ENCODE measurements around the gene CIRBP. TPM values are rescaled to one million over a fixed set of nuclear protein-coding genes. Genes with fewer than 3 reads are reported as not detected.

The CIRBP gene
- total and polyA plus RNA-seq, 7 donors, result 137 to 591 (median 296) TPM

DNA sequence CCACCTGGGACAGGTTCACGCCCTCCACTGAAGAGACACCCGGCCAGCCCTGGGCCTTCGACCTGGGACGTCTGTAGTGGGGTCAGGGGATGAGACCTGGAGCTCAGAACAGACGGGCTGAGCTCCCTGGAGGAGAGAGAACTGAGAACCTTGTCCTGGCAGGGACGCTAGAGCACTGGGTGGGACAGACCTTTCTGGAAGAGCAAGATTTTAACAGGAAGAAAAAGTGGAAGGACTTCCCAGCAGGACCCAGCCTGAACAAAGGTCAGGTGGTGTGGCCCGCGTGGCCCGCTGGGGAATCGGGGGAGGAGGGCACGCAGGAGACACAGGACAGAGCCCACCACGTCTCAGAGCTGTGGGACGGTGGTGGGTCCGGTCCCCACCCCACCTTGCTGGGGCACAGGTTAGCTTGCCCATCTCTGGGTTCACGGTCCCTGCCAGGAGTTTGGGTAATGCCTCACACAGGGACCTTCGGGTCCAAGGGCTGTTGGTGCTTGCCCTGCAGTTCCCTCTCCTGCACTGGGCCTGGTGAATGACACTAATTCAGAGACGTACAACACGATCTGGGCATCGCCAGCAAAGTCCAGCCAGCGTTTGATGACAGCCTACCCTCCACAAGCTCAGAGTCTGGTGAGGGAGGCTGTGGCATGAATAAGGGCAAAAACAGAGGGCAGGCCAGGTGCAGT, 15.3 kb downstream of the CIRBP start:
- WGBS, 3 donors, result 72 to 85% (median 75%) methylated on average over 20 of the region's 20 CpGs
- no peak overlapping the region for H3K27ac ChIP-seq
- no peak for ATAC-seq
- peaks cover 0 to 14% of the 10 kb centered on the region in 2 donors for H3K36me3 ChIP-seq (ENCODE audit: insufficient read depth in 1 of 2, low read depth in 1 of 2)
- H3K4me3 ChIP-seq, result no peak overlapping the region
- DNase-seq, result no peak
- no peaks in the 10 kb centered on the region for H3K9me3 ChIP-seq
- peaks cover 0 to 49% (median 31%) of the 10 kb centered on the region in 3 donors for H3K27me3 ChIP-seq (ENCODE audit: insufficient read depth in 3 of 3, low read length in 2 of 3)
- H3K4me1 ChIP-seq, result peaks cover 5% of the 10 kb centered on the region
- TF ChIP-seq, protein P1, sequence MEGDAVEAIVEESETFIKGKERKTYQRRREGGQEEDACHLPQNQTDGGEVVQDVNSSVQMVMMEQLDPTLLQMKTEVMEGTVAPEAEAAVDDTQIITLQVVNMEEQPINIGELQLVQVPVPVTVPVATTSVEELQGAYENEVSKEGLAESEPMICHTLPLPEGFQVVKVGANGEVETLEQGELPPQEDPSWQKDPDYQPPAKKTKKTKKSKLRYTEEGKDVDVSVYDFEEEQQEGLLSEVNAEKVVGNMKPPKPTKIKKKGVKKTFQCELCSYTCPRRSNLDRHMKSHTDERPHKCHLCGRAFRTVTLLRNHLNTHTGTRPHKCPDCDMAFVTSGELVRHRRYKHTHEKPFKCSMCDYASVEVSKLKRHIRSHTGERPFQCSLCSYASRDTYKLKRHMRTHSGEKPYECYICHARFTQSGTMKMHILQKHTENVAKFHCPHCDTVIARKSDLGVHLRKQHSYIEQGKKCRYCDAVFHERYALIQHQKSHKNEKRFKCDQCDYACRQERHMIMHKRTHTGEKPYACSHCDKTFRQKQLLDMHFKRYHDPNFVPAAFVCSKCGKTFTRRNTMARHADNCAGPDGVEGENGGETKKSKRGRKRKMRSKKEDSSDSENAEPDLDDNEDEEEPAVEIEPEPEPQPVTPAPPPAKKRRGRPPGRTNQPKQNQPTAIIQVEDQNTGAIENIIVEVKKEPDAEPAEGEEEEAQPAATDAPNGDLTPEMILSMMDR (IDR thresholded peaks at IDR 0.05), result no peak
- intact Hi-C loops (cut with DNase I), result loop anchor here (5.0 to 10.0 kb wide), 3 partner anchors 160 to 240 kb away; partner anchors contain the start of genes ADAMTSL5 (in 1 of the 2) and PLK5 (in 1 of the 2)

DNA sequence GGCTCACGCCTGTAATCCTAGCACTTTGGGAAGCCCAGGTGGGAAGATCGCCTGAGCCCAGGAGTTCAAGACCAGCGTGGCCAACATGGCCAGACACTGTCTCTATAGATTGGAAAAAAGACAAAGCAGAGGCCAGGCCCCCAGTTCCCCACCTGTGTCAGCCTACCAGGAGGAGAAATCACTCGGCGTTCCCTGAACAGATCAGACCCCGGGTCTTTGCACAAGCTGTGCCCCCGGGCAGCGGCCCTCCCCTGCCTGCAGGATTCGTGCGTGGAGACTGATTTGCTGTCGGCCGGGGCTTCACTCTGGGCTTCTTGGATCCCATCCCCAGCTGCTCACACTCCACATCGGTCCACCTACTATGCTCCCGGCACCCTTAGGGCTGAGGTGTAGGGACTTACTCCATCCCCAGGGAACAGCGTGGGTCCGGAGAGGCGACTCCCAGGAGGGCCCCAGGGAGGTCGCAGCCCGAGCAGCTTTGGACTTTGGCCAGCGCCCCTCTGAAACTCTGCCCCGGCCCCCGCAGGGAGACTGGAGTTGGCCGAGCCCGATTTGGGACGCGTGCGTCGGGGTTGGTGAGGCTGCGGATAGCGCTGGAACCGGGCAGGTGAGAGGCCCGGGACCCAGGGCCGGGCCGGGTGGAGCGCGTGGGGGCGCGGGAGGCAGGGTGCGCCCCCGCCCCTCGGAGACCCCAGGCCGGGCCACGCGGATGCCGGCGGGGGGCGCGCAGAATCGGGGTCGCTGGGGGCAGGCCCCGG, 16.0 kb downstream of the CIRBP start:
- ATAC-seq (no peak), DNase-seq (no peak)
- Histone ChIP-seq H3K27ac (no peak overlapping the region), H3K4me3 (no peak overlapping the region), H3K36me3 (ENCODE audit: insufficient read depth in 1 of 2, low read depth in 1 of 2) (peaks cover 0 to 7% of the 10 kb centered on the region in 2 donors), H3K27me3 (ENCODE audit: insufficient read depth in 3 of 3, low read length in 2 of 3) (peaks cover 0 to 57% (median 31%) of the 10 kb centered on the region in 3 donors), H3K9me3 (no peaks in the 10 kb centered on the region), H3K4me1 (peaks cover 5% of the 10 kb centered on the region)
- intact Hi-C loops (cut with DNase I), result loop anchor here (5.0 to 10.0 kb wide), 3 partner anchors 160 to 240 kb away; partner anchors contain the start of genes ADAMTSL5 (in 1 of the 2) and PLK5 (in 1 of the 2)
- TF ChIP-seq, protein P1 (IDR thresholded peaks at IDR 0.05), result no peak
- WGBS, 3 donors, result 16 to 37% (median 22%) methylated on average over 26 to 51 of the region's 51 CpGs

DNA sequence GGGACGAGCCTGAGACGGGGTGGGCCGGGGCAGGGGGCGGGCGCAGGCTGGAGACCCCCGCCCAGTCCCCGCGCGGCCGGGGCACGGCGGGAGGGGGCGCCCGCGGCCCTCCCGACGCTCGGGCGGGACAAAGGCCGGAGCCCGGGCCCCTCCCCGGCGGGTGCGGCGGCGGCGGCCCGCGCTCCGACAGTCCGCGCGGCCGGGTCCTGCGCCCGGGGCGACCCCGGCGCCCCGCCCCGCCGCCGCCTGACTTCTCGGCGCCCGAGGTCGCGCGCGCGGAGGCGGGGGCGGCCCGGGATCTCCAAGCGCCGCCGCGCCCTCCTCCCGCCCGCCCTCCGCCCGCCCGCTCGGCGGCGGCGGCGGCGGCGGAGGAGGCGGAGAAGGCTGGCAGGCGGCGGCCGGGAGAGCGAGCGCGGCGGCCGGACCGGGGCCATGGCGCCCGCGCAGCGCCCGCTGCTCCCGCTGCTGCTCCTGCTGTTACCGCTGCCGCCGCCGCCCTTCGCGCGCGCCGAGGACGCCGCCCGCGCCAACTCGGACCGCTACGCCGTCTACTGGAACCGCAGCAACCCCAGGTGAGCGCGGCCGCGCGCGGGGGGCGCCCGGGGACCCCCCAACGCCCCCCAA, 16.7 kb downstream of the CIRBP start, which contains the start of gene EFNA2:
Gene EFNA2 (plus strand): TSS at position 137 of the 624 bp plus-strand sequence. CDS start 296 bp downstream, at position 433.
- whole genome bisulfite sequencing, 3 donors, result 0 to 1% (median 0%) methylated on average over 10 to 113 of the region's 113 CpGs
- Histone ChIP-seq H3K27me3 (ENCODE audit: insufficient read depth in 3 of 3, low read length in 2 of 3) (peaks cover 0 to 60% (median 31%) of the 10 kb centered on the region in 3 donors), H3K4me1 (peaks cover 5% of the 10 kb centered on the region), H3K4me3 (no peak within 1 kb of the TSS), H3K36me3 (ENCODE audit: insufficient read depth in 1 of 2, low read depth in 1 of 2) (peaks cover 0 to under 1% of the 10 kb centered on the region in 2 donors), H3K9me3 (no peaks in the 10 kb centered on the region), H3K27ac (no peak within 1 kb of the TSS)
- DNase-seq (no peak), ATAC-seq (no peak)
- TF ChIP-seq, protein P1 (IDR thresholded peaks at IDR 0.05), result no peak
- intact Hi-C loops (cut with DNase I), result loop anchor here (10.0 kb wide), 2 partner anchors 159 to 239 kb away; partner anchors contain the start of gene PLK5 (in 1 of the 2)

DNA sequence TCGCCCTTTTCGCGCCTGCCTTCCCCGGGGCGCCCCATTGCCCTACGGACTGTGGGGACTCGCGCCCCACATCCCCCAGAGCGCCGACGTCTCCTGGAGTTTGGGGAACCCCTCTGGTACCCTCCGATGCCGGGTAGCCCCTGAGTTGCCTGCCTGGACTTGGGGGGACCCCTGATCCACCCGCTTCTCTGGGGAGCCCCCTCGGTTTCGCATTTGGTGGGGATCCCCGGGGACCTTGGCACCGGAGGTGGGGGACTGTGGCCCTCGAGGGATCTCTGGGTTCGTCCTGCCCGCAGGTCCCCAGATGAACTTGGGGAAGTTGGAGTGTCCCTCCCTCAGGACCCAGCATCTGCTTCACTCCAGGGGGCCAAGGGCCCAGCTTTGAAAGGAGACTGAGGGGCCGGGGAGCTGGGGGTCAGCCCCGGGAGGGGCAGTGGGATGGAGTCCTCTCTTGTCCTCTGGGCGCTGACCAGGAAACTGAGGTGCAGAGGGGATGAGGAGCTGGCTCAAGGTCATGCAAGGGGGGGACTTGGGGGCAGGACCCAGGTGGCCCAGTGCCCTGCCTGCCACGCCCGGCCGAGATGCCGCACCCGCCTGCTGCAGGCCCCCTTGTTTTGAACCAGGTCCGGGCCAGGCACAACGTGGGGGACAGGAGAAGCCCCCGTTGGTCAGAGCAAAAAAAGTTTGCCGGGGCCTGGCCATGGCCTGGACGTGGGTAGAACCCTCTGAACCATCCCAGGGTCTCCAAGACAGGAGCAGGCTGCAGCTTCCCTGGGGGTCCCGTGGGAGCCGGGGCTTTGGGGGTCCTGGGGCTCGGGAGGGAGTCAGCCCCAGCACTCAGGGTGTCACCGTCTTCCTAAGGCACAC, 17.6 kb downstream of the CIRBP start:
- Histone ChIP-seq H3K4me3 (no peak overlapping the region), H3K36me3 (ENCODE audit: insufficient read depth in 1 of 2, low read depth in 1 of 2) (no peaks in the 10 kb centered on the region), H3K27ac (no peak overlapping the region), H3K9me3 (no peaks in the 10 kb centered on the region), H3K4me1 (peaks cover 5% of the 10 kb centered on the region), H3K27me3 (ENCODE audit: insufficient read depth in 3 of 3, low read length in 2 of 3) (peaks cover 0 to 65% (median 33%) of the 10 kb centered on the region in 3 donors)
- TF ChIP-seq, protein P1 (IDR thresholded peaks at IDR 0.05), result no peak
- DNase-seq (no peak), ATAC-seq (no peak)
- intact Hi-C loops (cut with DNase I), result loop anchor here (10.0 kb wide), 2 partner anchors 158 to 238 kb away; partner anchors contain the start of gene PLK5 (in 1 of the 2)
- 22 to 31% (median 28%) methylated on average over 26 to 38 of the region's 38 CpGs for WGBS, 3 donors

Data from psoas muscle (tissue), 8 donors.